Mesendoderm (in vitro differentiated cells): ENCODE measurements around the gene USP32.

ENCODE experiments used
- DNase-seq: peaks from one replicate; pipeline ENCODE4 v3.0.0; 2013
- H2AK5ac ChIP-seq: 2 replicates; pipeline ENCODE4 v1.6.1; 2013; ENCODE audit warnings: low read length, inconsistent platforms
- H2BK120ac ChIP-seq: 2 replicates; pipeline ENCODE4 v1.6.1; 2013; ENCODE audit warnings: low read depth, mild to moderate bottlenecking, low read length, moderate library complexity, mixed read lengths
- H2BK15ac ChIP-seq: replicated peaks from 2 replicates; pipeline ENCODE4 v1.6.1; 2013; ENCODE audit warnings: low read depth, mild to moderate bottlenecking, moderate library complexity
- H2BK5ac ChIP-seq: 2 replicates; pipeline ENCODE4 v1.6.1; 2013; ENCODE audit warnings: low read length, inconsistent platforms
- H3K18ac ChIP-seq: 2 replicates; pipeline ENCODE4 v1.6.1; 2013; ENCODE audit warnings: mild to moderate bottlenecking, low read length, mixed read lengths
- H3K23ac ChIP-seq: one replicate; pipeline ENCODE4 v1.6.1; 2013; ENCODE audit warnings: low read length
- H3K27ac ChIP-seq: 2 replicates; pipeline ENCODE4 v1.5.1; 2013; ENCODE audit warnings: low read depth, mild to moderate bottlenecking, inconsistent platforms, low read length, moderate library complexity
- H3K27me3 ChIP-seq: 2 replicates; pipeline ENCODE4 v1.6.1; 2013; ENCODE audit warnings: low read length, control low read depth, mild to moderate bottlenecking, inconsistent platforms; ENCODE audit not compliant: insufficient read depth, poor library complexity
- H3K36me3 ChIP-seq: 2 replicates; pipeline ENCODE4 v1.6.1; 2013; ENCODE audit warnings: low read length, inconsistent platforms; ENCODE audit not compliant: control insufficient read depth, insufficient read depth
- H3K4ac ChIP-seq: one replicate; pipeline ENCODE4 v1.6.1; 2013; ENCODE audit warnings: low read depth, mild to moderate bottlenecking, low read length, moderate library complexity
- H3K4me1 ChIP-seq: 2 replicates; pipeline ENCODE4 v1.6.1; 2013; ENCODE audit warnings: low read depth, low read length, inconsistent platforms; ENCODE audit not compliant: control insufficient read depth
- H3K4me2 ChIP-seq: 2 replicates; pipeline ENCODE4 v1.6.1; 2013; ENCODE audit warnings: low read length
- H3K4me3 ChIP-seq: 2 replicates; pipeline ENCODE4 v1.5.1; 2013; ENCODE audit warnings: mild to moderate bottlenecking, low read length
- H3K56ac ChIP-seq: one replicate; pipeline ENCODE4 v1.6.1; 2013; ENCODE audit warnings: low read length
- H3K79me1 ChIP-seq: 2 replicates; pipeline ENCODE4 v1.6.1; 2013; ENCODE audit warnings: low read length, inconsistent platforms
- H3K79me2 ChIP-seq: 2 replicates; pipeline ENCODE4 v1.6.1; 2013; ENCODE audit warnings: mild to moderate bottlenecking, low read length; ENCODE audit not compliant: control insufficient read depth, insufficient read depth
- H3K9ac ChIP-seq: 2 replicates; pipeline ENCODE4 v1.6.1; 2013; ENCODE audit warnings: low read length, inconsistent platforms
- H4K5ac ChIP-seq: one replicate; pipeline ENCODE4 v1.6.1; 2013; ENCODE audit warnings: low read length
- H4K8ac ChIP-seq: one replicate; pipeline ENCODE4 v1.6.1; 2013; ENCODE audit warnings: low read depth, mild to moderate bottlenecking, control low read depth, low read length, moderate library complexity
- WGBS: extraction: QIAGEN DNeasy Blood & Tissue Kit; methylation state at CpG from one replicate; pipeline ENCODE4 v1.1.7; 2013; ENCODE audit warnings: low lambda C conversion rate, missing lambda C conversion rate; ENCODE audit not compliant: insufficient coverage; ENCODE audit errors: extremely low coverage; 5-methylcytosine and 5-hydroxymethylcytosine counted together

The USP32 gene

GRCh38 chr17:60369727-60370126 lies 22.2 kb downstream of the USP32 start:
- Histone ChIP-seq H2BK15ac (no peak overlapping the region), H3K18ac (no peak overlapping the region), H4K8ac (no peak overlapping the region), H3K4me2 (no peak overlapping the region), H2BK120ac (no peak overlapping the region), H3K36me3 (no peaks in the 10 kb centered on the region), H3K27ac (no peak overlapping the region), H3K27me3 (no peaks in the 10 kb centered on the region), H3K4me1 (peaks cover 1% of the 10 kb centered on the region), H3K79me2 (peaks cover 24% of the 10 kb centered on the region), H3K56ac (no peak overlapping the region), H3K4ac (no peak overlapping the region), H3K9ac (no peak overlapping the region), H2AK5ac (no peak overlapping the region), H3K4me3 (no peak overlapping the region), H3K23ac (no peak overlapping the region), H2BK5ac (no peak overlapping the region), H4K5ac (no peak overlapping the region), H3K79me1 (peaks cover 8% of the 10 kb centered on the region)
- no CpG with 5 or more reads among the region's 2 CpGs for WGBS
- DNase-seq: no peak

GRCh38 chr17:60363700-60364405 lies 28.1 kb downstream of the USP32 start:
- H2BK120ac ChIP-seq: no peak overlapping the region
- no peak overlapping the region for H4K8ac ChIP-seq
- H3K4me2 ChIP-seq: no peak overlapping the region
- no peaks in the 10 kb centered on the region for H3K36me3 ChIP-seq
- no peak overlapping the region for H3K23ac ChIP-seq
- no peak overlapping the region for H3K4ac ChIP-seq
- no peak overlapping the region for H2AK5ac ChIP-seq
- H3K79me1 ChIP-seq: peaks cover 6% of the 10 kb centered on the region
- H3K4me1 ChIP-seq: no peaks in the 10 kb centered on the region
- no peak overlapping the region for H4K5ac ChIP-seq
- H3K9ac ChIP-seq: no peak overlapping the region
- H3K27ac ChIP-seq: no peak overlapping the region
- no peaks in the 10 kb centered on the region for H3K27me3 ChIP-seq
- no peak overlapping the region for H3K56ac ChIP-seq
- no peak overlapping the region for H2BK15ac ChIP-seq
- H3K4me3 ChIP-seq: no peak overlapping the region
- DNase-seq: no peak
- no peak overlapping the region for H2BK5ac ChIP-seq
- peaks cover 14% of the 10 kb centered on the region for H3K79me2 ChIP-seq
- no CpG with 5 or more reads among the region's 3 CpGs for WGBS
- no peak overlapping the region for H3K18ac ChIP-seq

GRCh38 chr17:60362329-60362728 lies 29.6 kb downstream of the USP32 start:
- no peaks in the 10 kb centered on the region for H3K36me3 ChIP-seq
- H3K9ac ChIP-seq: no peak overlapping the region
- H3K56ac ChIP-seq: no peak overlapping the region
- no peak overlapping the region for H2AK5ac ChIP-seq
- H3K4me2 ChIP-seq: no peak overlapping the region
- peaks cover 6% of the 10 kb centered on the region for H3K79me1 ChIP-seq
- no peak overlapping the region for H3K23ac ChIP-seq
- H3K79me2 ChIP-seq: peaks cover 9% of the 10 kb centered on the region
- H3K27me3 ChIP-seq: no peaks in the 10 kb centered on the region
- WGBS: no CpG with 5 or more reads among the region's 4 CpGs
- no peak overlapping the region for H2BK15ac ChIP-seq
- H3K27ac ChIP-seq: no peak overlapping the region
- H4K8ac ChIP-seq: no peak overlapping the region
- H3K4me1 ChIP-seq: no peaks in the 10 kb centered on the region
- H2BK120ac ChIP-seq: no peak overlapping the region
- no peak overlapping the region for H3K18ac ChIP-seq
- no peak overlapping the region for H4K5ac ChIP-seq
- DNase-seq: no peak
- no peak overlapping the region for H3K4ac ChIP-seq
- no peak overlapping the region for H2BK5ac ChIP-seq
- no peak overlapping the region for H3K4me3 ChIP-seq

- H2AK5ac ChIP-seq: no peak overlapping the region
- no CpG with 5 or more reads among the region's 2 CpGs for WGBS
- no peak for DNase-seq
These were observed 30.0 kb downstream of the USP32 start for GRCh38 chr17:60361889-60362288.

GRCh38 chr17:60359415-60359814 lies 32.5 kb downstream of the USP32 start:
- Histone ChIP-seq H3K27ac (no peak overlapping the region), H2AK5ac (no peak overlapping the region), H3K4me1 (no peaks in the 10 kb centered on the region), H3K36me3 (no peaks in the 10 kb centered on the region), H3K79me1 (peaks cover 2% of the 10 kb centered on the region), H3K18ac (no peak overlapping the region), H3K4ac (no peak overlapping the region), H3K9ac (no peak overlapping the region), H3K4me2 (no peak overlapping the region), H3K23ac (no peak overlapping the region), H4K5ac (no peak overlapping the region), H4K8ac (no peak overlapping the region), H3K56ac (no peak overlapping the region), H3K79me2 (peaks cover 4% of the 10 kb centered on the region), H2BK5ac (no peak overlapping the region), H3K27me3 (no peaks in the 10 kb centered on the region), H3K4me3 (no peak overlapping the region), H2BK15ac (no peak overlapping the region), H2BK120ac (no peak overlapping the region)
- no peak for DNase-seq

More at GRCh38 chr17:60361889-60362288, 30.0 kb downstream of the USP32 start:
- Histone ChIP-seq H3K4me1 (no peaks in the 10 kb centered on the region), H3K4ac (no peak overlapping the region), H3K4me2 (no peak overlapping the region), H3K4me3 (no peak overlapping the region), H2BK15ac (no peak overlapping the region), H3K56ac (no peak overlapping the region), H3K9ac (no peak overlapping the region), H2BK120ac (no peak overlapping the region), H3K18ac (no peak overlapping the region), H3K79me1 (peaks cover 2% of the 10 kb centered on the region), H2BK5ac (no peak overlapping the region), H4K8ac (no peak overlapping the region), H3K27me3 (no peaks in the 10 kb centered on the region), H3K79me2 (peaks cover 5% of the 10 kb centered on the region), H3K23ac (no peak overlapping the region), H4K5ac (no peak overlapping the region), H3K36me3 (no peaks in the 10 kb centered on the region), H3K27ac (no peak overlapping the region)

- Histone ChIP-seq H3K4me2 (no peak overlapping the region), H3K4ac (no peak overlapping the region), H4K5ac (no peak overlapping the region), H3K56ac (no peak overlapping the region), H3K27ac (no peak overlapping the region), H3K36me3 (no peaks in the 10 kb centered on the region), H2BK120ac (no peak overlapping the region), H3K9ac (no peak overlapping the region), H3K23ac (no peak overlapping the region), H3K27me3 (no peaks in the 10 kb centered on the region), H3K4me3 (no peak overlapping the region), H3K79me1 (peaks cover 2% of the 10 kb centered on the region), H2BK15ac (no peak overlapping the region), H3K4me1 (no peaks in the 10 kb centered on the region), H2BK5ac (no peak overlapping the region), H3K18ac (no peak overlapping the region), H3K79me2 (peaks cover 4% of the 10 kb centered on the region), H4K8ac (no peak overlapping the region), H2AK5ac (no peak overlapping the region)
- WGBS: no CpG with 5 or more reads among the region's 3 CpGs
- no peak for DNase-seq
These were observed 33.2 kb downstream of the USP32 start for GRCh38 chr17:60358606-60359225.
